Upper lobe of left lung (tissue), 6 donors: ENCODE measurements around the gene ANKS1B. TPM values are rescaled to one million over a fixed set of nuclear protein-coding genes. Genes with fewer than 3 reads are reported as not detected.

Source experiments
- ATAC-seq, 2 donors: fragments of 200-7000 bp; cut with Tn5 transposase; one replicate each; pipeline ENCODE4 v1.9.1; 2022; ENCODE audit warnings: mild to moderate bottlenecking in 2 of 2, moderate library complexity in 2 of 2; ENCODE audit not compliant: low FRiP score in 2 of 2
- DNase-seq, 2 donors: peaks; one replicate each; pipeline ENCODE4 v3.0.0-alpha.2; 2019 to 2020
- H3K27ac ChIP-seq, 4 donors: fragments of 200-600 bp; sonication (generic); one replicate each; pipeline ENCODE4 v1.5.1; 2016 to 2019
- H3K27me3 ChIP-seq, 4 donors: fragments of 200-600 bp; sonication (generic); one replicate each; pipeline ENCODE4 v1.5.1; 2017 to 2019
- H3K36me3 ChIP-seq, 4 donors: fragments of 200-600 bp; sonication (generic); one replicate each; pipeline ENCODE4 v1.5.1; 2016 to 2019
- H3K4me1 ChIP-seq, 4 donors: fragments of 200-600 bp; sonication (generic); one replicate each; pipeline ENCODE4 v1.5.1; 2018 to 2019
- H3K4me3 ChIP-seq, 4 donors: fragments of 200-600 bp; sonication (generic); one replicate each; pipeline ENCODE4 v1.5.1; 2017 to 2019; ENCODE audit warnings: mild to moderate bottlenecking in 2 of 4, moderate library complexity in 1 of 4
- H3K9me3 ChIP-seq, 4 donors: fragments of 200-600 bp; sonication (generic); one replicate each; pipeline ENCODE4 v1.5.1; 2018 to 2019
- CTCF ChIP-seq, 6 experiments: fragments of 450-650 bp in 4 of 6; fragments of 200-600 bp in 2 of 6; sonication (generic) in 2 of 6; IDR thresholded peaks; one replicate each; pipeline ENCODE4 v1.5.1; 2016 to 2019; ENCODE audit warnings: antibody characterized with exemption in 6 of 6
- EP300 ChIP-seq, 4 donors: sonication (generic); formaldehyde crosslinking; IDR thresholded peaks; one replicate each; pipeline ENCODE4 v1.5.1; 2017; ENCODE audit warnings: antibody characterized with exemption in 4 of 4, control low read depth in 2 of 4
- POLR2A ChIP-seq, 4 donors: fragments of 450-650 bp; IDR thresholded peaks; one replicate each; pipeline ENCODE4 v1.5.1; 2016 to 2017; ENCODE audit warnings: antibody characterized with exemption in 4 of 4, mild to moderate bottlenecking in 2 of 4
- POLR2AphosphoS5 ChIP-seq, 2 donors: sonication (generic); formaldehyde crosslinking; IDR thresholded peaks; one replicate each; pipeline ENCODE4 v1.5.1; 2017; ENCODE audit warnings: antibody characterized with exemption in 2 of 2
- WGBS, 2 donors: methylation state at CpG; one replicate each; pipeline ENCODE4 v1.1.5; 2017 to 2018; 5-methylcytosine and 5-hydroxymethylcytosine counted together
- total RNA-seq, 6 donors: library from RNA; depleted of rRNA in 4 of 6; stranded (reverse); fragments of >200 nt in 4 of 6; gene quantifications; one replicate each; pipeline versions ENCODE4 v1.1.0 to v1.2.1, GENCODE V29; 2016 to 2021
- donor health status: DM: no; HTN: no; CAD: no; lungs with moderate emphysema.
- donor health status: DM: no; HTN: yes; CAD: no; lungs with severe emphysema.

Gene ANKS1B
- total RNA-seq, 6 donors from 2014 or later: 5.1 to 23.7 (median 7.2) TPM

GRCh38 chr12:99974146-99974545 is 10.6 kb downstream of the ANKS1B start:
- no peaks in the 10 kb centered on the region for H3K9me3 ChIP-seq
- DNase-seq (no peak), ATAC-seq (no peak)
- no peak overlapping the region for H3K27ac ChIP-seq
- H3K27me3 ChIP-seq: no peaks in the 10 kb centered on the region
- H3K36me3 ChIP-seq: no peaks in the 10 kb centered on the region
- H3K4me1 ChIP-seq: no peaks in the 10 kb centered on the region
- H3K4me3 ChIP-seq: no peak overlapping the region
- TF ChIP-seq CTCF (IDR thresholded peaks at IDR 0.05): no peak
- no peak for TF ChIP-seq EP300 (IDR thresholded peaks at IDR 0.05)
- TF ChIP-seq POLR2AphosphoS5 (IDR thresholded peaks at IDR 0.05): no peak
- TF ChIP-seq POLR2A (IDR thresholded peaks at IDR 0.05): no peak
- 94% methylated on average over 2 of the region's 2 CpGs for WGBS, 2 donors

- no peaks in the 10 kb centered on the region for H3K4me1 ChIP-seq
- H3K9me3 ChIP-seq: no peaks in the 10 kb centered on the region
- DNase-seq: no peak
- WGBS, 2 donors: 74 to 88% methylated on average over 2 of the region's 2 CpGs
- H3K27me3 ChIP-seq: no peaks in the 10 kb centered on the region
- H3K4me3 ChIP-seq: no peak overlapping the region
- no peak for ATAC-seq
- H3K36me3 ChIP-seq: no peaks in the 10 kb centered on the region
- H3K27ac ChIP-seq: no peak overlapping the region
- no peak for TF ChIP-seq POLR2AphosphoS5 (IDR thresholded peaks at IDR 0.05)
- TF ChIP-seq POLR2A (IDR thresholded peaks at IDR 0.05): no peak
- no peak for TF ChIP-seq CTCF (IDR thresholded peaks at IDR 0.05)
- no peak for TF ChIP-seq EP300 (IDR thresholded peaks at IDR 0.05)
Measured at GRCh38 chr12:99966429-99966828, 18.3 kb downstream of the ANKS1B start.

GRCh38 chr12:99960311-99960710 is 24.4 kb downstream of the ANKS1B start:
- ATAC-seq: no peak
- no peak overlapping the region for H3K27ac ChIP-seq
- WGBS, 2 donors: 49 to 60% methylated on average over 3 of the region's 3 CpGs
- DNase-seq: no peak
- peaks cover 0 to 6% (median 2%) of the 10 kb centered on the region in 4 donors for H3K4me1 ChIP-seq
- H3K36me3 ChIP-seq: no peaks in the 10 kb centered on the region
- no peaks in the 10 kb centered on the region for H3K27me3 ChIP-seq
- no peaks in the 10 kb centered on the region for H3K9me3 ChIP-seq
- H3K4me3 ChIP-seq: no peak overlapping the region
- TF ChIP-seq EP300 (IDR thresholded peaks at IDR 0.05) (no peak), POLR2AphosphoS5 (IDR thresholded peaks at IDR 0.05) (no peak), POLR2A (IDR thresholded peaks at IDR 0.05) (no peak), CTCF (IDR thresholded peaks at IDR 0.05) (no peak)

GRCh38 chr12:99959549-99960170 is 25.1 kb downstream of the ANKS1B start:
- no peak for TF ChIP-seq EP300 (IDR thresholded peaks at IDR 0.05)
- TF ChIP-seq POLR2A (IDR thresholded peaks at IDR 0.05): no peak
- TF ChIP-seq POLR2AphosphoS5 (IDR thresholded peaks at IDR 0.05): no peak
- no peak for TF ChIP-seq CTCF (IDR thresholded peaks at IDR 0.05)
- Histone ChIP-seq H3K4me1 (peaks cover 0 to 6% (median 2%) of the 10 kb centered on the region in 4 donors), H3K9me3 (no peaks in the 10 kb centered on the region), H3K36me3 (no peaks in the 10 kb centered on the region), H3K27me3 (no peaks in the 10 kb centered on the region), H3K4me3 (no peak overlapping the region), H3K27ac (no peak overlapping the region)
- 25 to 28% methylated on average over 4 of the region's 4 CpGs for WGBS, 2 donors
- DNase-seq: no peak
- ATAC-seq: no peak

- Histone ChIP-seq H3K27me3 (no peaks in the 10 kb centered on the region), H3K27ac (no peak overlapping the region), H3K9me3 (no peaks in the 10 kb centered on the region), H3K36me3 (no peaks in the 10 kb centered on the region), H3K4me1 (peaks cover 0 to 6% (median 2%) of the 10 kb centered on the region in 4 donors), H3K4me3 (no peak overlapping the region)
- no peak for TF ChIP-seq CTCF (IDR thresholded peaks at IDR 0.05)
- TF ChIP-seq POLR2AphosphoS5 (IDR thresholded peaks at IDR 0.05): no peak
- no peak for TF ChIP-seq EP300 (IDR thresholded peaks at IDR 0.05)
- no peak for TF ChIP-seq POLR2A (IDR thresholded peaks at IDR 0.05)
- 64 to 66% methylated on average over 4 of the region's 4 CpGs for WGBS, 2 donors
- ATAC-seq (no peak), DNase-seq (no peak)
Measured at GRCh38 chr12:99957866-99958466, 26.8 kb downstream of the ANKS1B start.
